Activated T-helper 17 cell treated with anti-CD3 and anti-CD28 coated beads, Interleukin-2, amount 50 U/mL, for 72 hours (primary cell): ENCODE data around the gene ZNF609. TPM values are rescaled to one million over a fixed set of nuclear protein-coding genes. Genes with fewer than 3 reads are reported as not detected.
A peak's percentile ranks its signal among the peaks of the same experiment; 100 is the strongest.

ENCODE experiments used
- ATAC-seq: fragments of 150-1000 bp; cut with Tn5 transposase; replicated peaks from 2 replicates; pipeline ENCODE4 v1.10.0; 2021; ENCODE audit warnings: mild to moderate bottlenecking, moderate library complexity
- H3K27ac Mint-ChIP-seq: one replicate; pipeline ENCODE4 v1.8.0; 2022; ENCODE audit warnings: mixed read lengths
- H3K27me3 Mint-ChIP-seq: one replicate; pipeline ENCODE4 v1.8.0; 2022; ENCODE audit warnings: mixed read lengths
- H3K36me3 Mint-ChIP-seq: one replicate; pipeline ENCODE4 v1.8.0; 2022; ENCODE audit warnings: low read depth, mild to moderate bottlenecking, mixed read lengths
- H3K4me1 Mint-ChIP-seq: one replicate; pipeline ENCODE4 v1.8.0; 2022; ENCODE audit warnings: mixed read lengths
- H3K4me3 Mint-ChIP-seq: one replicate; pipeline ENCODE4 v1.8.0; 2022; ENCODE audit warnings: mild to moderate bottlenecking, mixed read lengths
- H3K9me3 Mint-ChIP-seq: one replicate; pipeline ENCODE4 v1.8.0; 2022; ENCODE audit warnings: mixed read lengths
- total RNA-seq, 2 donors: library from RNA; stranded (reverse); gene quantifications; one replicate each; pipeline ENCODE4 v1.2.3, GENCODE V29; 2022

ZNF609 gene
- total RNA-seq: 10 to 100 TPM; 27.3 to 41.2 TPM

DNA sequence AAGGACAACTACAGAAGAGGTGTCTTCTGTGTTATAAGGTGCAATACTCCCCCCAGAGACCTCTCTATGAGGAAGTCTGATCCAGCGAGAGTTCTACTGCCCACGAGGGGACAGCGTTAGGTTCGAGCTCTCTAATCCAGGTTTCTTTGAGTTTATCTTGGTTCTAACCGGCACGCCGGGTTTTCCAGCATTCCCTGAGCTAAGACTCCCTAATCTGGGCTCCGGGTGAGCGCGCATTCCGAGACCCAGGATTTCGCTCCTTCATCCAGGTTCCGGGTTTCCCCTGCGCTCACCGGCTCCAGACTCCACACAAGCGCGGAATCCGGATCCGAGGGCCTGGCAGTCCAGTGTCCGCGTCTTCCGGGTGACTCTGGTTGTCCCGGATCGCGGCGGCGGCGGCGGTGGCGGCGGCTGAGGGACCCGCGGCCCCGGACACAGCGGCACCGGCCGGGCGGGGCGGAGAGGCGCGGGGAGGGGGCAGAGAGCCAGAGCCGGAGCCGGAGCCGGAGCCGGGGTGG lies at the start of gene ZNF609:
Gene ZNF609, plus strand, starts transcription at position 373 of the 518 bp plus-strand sequence. CDS start 38,842 bp downstream, outside the sequence.
- peaks cover 24% of the 10 kb centered on the region for H3K4me1 Mint-ChIP-seq
- H3K9me3 Mint-ChIP-seq: no peaks in the 10 kb centered on the region
- H3K27me3 Mint-ChIP-seq: no peaks in the 10 kb centered on the region
- peak; percentile 51 for ATAC-seq
- peaks cover 29% of the 10 kb centered on the region for H3K36me3 Mint-ChIP-seq
- H3K27ac Mint-ChIP-seq: peak within 1 kb of the TSS; percentile 90
- H3K4me3 Mint-ChIP-seq: peak within 1 kb of the TSS; percentile 89

DNA sequence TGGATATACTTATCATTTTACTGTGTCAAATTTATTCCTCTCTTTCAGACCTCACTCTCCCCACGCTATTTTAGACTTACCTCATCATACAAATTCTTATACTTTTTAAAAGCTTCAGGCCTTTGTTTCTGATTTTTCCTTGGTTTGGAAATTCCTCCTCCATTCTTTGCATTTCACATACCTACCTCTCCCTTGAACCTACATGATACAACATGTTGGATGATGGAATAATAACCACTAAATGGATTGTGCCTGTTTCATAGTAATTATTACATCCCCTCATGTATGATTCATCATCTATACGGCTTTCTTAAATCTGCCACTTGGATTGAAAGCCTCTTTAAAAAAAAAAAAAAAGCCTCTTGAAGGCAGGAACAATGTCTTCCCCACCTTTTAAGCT lies 48.2 kb upstream of the ZNF609 start:
- H3K4me3 Mint-ChIP-seq: no peak overlapping the region
- ATAC-seq: no peak
- H3K27ac Mint-ChIP-seq: no peak overlapping the region
- H3K4me1 Mint-ChIP-seq: no peaks in the 10 kb centered on the region
- peaks cover 92% of the 10 kb centered on the region for H3K36me3 Mint-ChIP-seq
- no peaks in the 10 kb centered on the region for H3K27me3 Mint-ChIP-seq
- H3K9me3 Mint-ChIP-seq: no peaks in the 10 kb centered on the region

GRCh38 chr15:64422697-64423096 lies 37.7 kb upstream of the ZNF609 start:
- Mint-ChIP-seq H3K4me3 (no peak overlapping the region), H3K27me3 (no peaks in the 10 kb centered on the region), H3K36me3 (peaks cover 93% of the 10 kb centered on the region), H3K4me1 (peaks cover 4% of the 10 kb centered on the region), H3K27ac (no peak overlapping the region), H3K9me3 (no peaks in the 10 kb centered on the region)
- no peak for ATAC-seq

GRCh38 chr15:64423970-64424369 lies 36.4 kb upstream of the ZNF609 start:
- ATAC-seq: no peak
- Mint-ChIP-seq H3K4me1 (peaks cover 6% of the 10 kb centered on the region), H3K36me3 (peaks cover 86% of the 10 kb centered on the region), H3K4me3 (no peak overlapping the region), H3K27ac (no peak overlapping the region), H3K27me3 (no peaks in the 10 kb centered on the region), H3K9me3 (no peaks in the 10 kb centered on the region)

DNA sequence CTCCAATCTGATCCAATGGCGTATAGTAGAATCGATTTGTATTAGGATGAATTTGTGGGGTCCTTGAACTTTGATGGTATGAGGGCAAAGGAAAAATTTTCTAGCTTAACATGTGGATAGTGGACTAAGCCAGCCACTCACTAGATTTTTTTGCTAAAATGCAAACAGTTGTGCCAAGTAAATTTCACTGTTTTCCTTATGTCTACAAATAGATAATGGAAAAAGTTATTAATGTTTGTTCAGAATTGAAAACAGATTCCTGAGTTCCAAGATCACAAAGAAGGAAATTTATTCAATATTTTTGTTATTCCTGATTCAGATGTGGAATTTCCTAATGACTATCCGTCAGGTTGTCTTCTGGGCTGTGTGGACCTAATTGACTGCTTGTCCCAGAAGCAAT lies 35.2 kb upstream of the ZNF609 start:
- no peaks in the 10 kb centered on the region for H3K27me3 Mint-ChIP-seq

GRCh38 chr15:64426845-64427465 lies 33.4 kb upstream of the ZNF609 start:
- peaks cover 69% of the 10 kb centered on the region for H3K36me3 Mint-ChIP-seq
- no peak for ATAC-seq
- peak overlapping the region; percentile 51 for H3K27ac Mint-ChIP-seq
- H3K27me3 Mint-ChIP-seq: no peaks in the 10 kb centered on the region
- H3K9me3 Mint-ChIP-seq: no peaks in the 10 kb centered on the region
- peaks cover 14% of the 10 kb centered on the region for H3K4me1 Mint-ChIP-seq
- no peak overlapping the region for H3K4me3 Mint-ChIP-seq

More for the DNA sequence above, 35.2 kb upstream of the ZNF609 start:
- Mint-ChIP-seq H3K36me3 (peaks cover 83% of the 10 kb centered on the region), H3K27ac (peak overlapping the region; percentile 22), H3K4me1 (peaks cover 14% of the 10 kb centered on the region), H3K4me3 (no peak overlapping the region), H3K9me3 (no peaks in the 10 kb centered on the region)
- ATAC-seq: no peak

DNA sequence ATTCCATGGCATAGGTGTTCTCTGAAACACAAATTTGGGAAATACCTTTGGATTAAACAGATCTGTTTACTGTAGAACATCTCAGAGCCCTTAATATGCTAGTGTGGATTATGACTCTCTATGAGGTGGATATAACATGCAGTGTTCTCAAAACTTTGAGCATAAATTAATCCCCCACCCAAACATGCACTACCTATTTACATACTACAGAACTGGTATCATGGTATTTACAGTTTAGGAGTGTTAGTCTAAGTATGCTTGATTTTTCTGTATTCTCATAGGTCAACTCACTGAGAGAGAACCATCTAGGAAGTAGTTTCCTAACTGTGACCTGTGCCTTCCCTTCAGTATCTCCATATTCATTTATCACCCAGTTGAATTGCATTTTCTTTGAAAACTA lies 30.9 kb upstream of the ZNF609 start:
- H3K4me3 Mint-ChIP-seq: peak overlapping the region; percentile 65

GRCh38 chr15:64430000-64430735 lies 30.2 kb upstream of the ZNF609 start:
- ATAC-seq: peak; percentile 62
- Mint-ChIP-seq H3K27me3 (no peaks in the 10 kb centered on the region), H3K4me3 (peak overlapping the region; percentile 65), H3K27ac (peak overlapping the region; percentile 88), H3K4me1 (peaks cover 14% of the 10 kb centered on the region), H3K36me3 (peaks cover 48% of the 10 kb centered on the region), H3K9me3 (no peaks in the 10 kb centered on the region)

More for the DNA sequence above, 30.9 kb upstream of the ZNF609 start:
- Mint-ChIP-seq H3K9me3 (no peaks in the 10 kb centered on the region), H3K27me3 (no peaks in the 10 kb centered on the region), H3K27ac (peak overlapping the region; percentile 88), H3K36me3 (peaks cover 52% of the 10 kb centered on the region), H3K4me1 (peaks cover 14% of the 10 kb centered on the region)
- ATAC-seq: peak; percentile 90

DNA sequence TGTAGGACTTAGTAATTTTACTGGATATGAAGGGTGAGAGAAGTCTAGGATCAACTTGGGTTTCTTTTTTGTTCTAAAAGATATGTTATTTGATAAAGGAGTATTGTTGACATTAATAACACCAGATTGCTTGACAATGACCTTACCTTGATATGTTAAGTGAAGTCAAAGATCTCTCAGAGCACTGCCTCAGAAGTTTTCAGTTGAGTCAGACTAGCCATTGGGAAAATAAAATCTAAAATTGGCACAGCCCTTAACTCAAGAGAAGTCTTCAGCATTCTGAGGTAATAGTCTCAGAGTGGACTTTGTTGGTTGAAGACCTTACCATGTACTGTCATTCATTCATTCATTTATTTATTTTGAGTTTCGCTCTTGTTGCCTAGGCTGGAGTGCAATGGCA lies 22.4 kb upstream of the ZNF609 start:
- Mint-ChIP-seq H3K9me3 (no peaks in the 10 kb centered on the region), H3K4me1 (peaks cover 24% of the 10 kb centered on the region), H3K36me3 (peaks cover 24% of the 10 kb centered on the region), H3K27me3 (no peaks in the 10 kb centered on the region), H3K27ac (peak overlapping the region; percentile 3), H3K4me3 (no peak overlapping the region)
- no peak for ATAC-seq

DNA sequence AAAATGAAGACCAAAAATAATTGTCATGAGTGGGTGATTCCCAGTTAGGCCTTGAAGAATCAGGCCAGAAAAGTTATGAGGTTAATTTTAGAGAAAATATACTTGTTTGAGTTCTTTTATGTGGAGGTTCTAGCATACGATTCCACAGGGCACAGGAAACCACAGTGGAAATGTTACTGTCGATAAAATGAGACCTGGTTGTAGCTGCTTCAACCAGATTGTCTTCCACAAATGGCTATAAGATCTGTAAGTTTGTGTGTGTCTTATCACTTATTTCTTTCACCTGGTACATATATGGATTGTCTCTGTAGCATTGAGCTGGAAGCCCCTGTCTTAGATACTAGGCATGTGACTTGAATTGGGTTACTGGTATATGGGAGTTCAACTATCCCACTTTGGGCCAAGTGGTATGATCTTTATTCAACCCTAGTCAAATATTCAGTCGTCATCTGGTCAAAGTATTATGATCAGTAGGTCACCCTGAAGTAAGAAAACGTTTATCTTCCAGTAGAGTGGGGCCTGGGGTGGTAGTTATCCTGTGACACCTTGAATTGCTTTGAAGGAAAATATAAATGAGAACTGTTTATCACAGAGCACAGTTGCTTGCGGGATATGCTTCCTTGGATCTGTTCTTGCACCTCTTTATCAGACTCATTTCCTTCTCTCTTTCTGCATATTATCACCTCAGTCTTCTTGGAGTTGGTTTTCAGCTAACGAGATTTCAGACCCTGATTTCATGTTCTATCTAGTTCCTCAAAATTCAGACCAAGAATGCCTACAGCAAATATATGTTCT lies 21.5 kb upstream of the ZNF609 start:
- Mint-ChIP-seq H3K9me3 (no peaks in the 10 kb centered on the region), H3K36me3 (peaks cover 22% of the 10 kb centered on the region), H3K27ac (peak overlapping the region; percentile 3), H3K4me1 (peaks cover 32% of the 10 kb centered on the region), H3K27me3 (no peaks in the 10 kb centered on the region), H3K4me3 (no peak overlapping the region)
- no peak for ATAC-seq

- H3K27ac Mint-ChIP-seq: peak overlapping the region; percentile 4
- H3K36me3 Mint-ChIP-seq: peaks cover 44% of the 10 kb centered on the region
- H3K27me3 Mint-ChIP-seq: no peaks in the 10 kb centered on the region
- H3K9me3 Mint-ChIP-seq: no peaks in the 10 kb centered on the region
- H3K4me1 Mint-ChIP-seq: peaks cover 36% of the 10 kb centered on the region
- peak overlapping the region; percentile 22 for H3K4me3 Mint-ChIP-seq
- ATAC-seq: no peak
Measured at GRCh38 chr15:64441852-64442251, 18.5 kb upstream of the ZNF609 start.

- ATAC-seq: no peak
- no peaks in the 10 kb centered on the region for H3K27me3 Mint-ChIP-seq
- H3K9me3 Mint-ChIP-seq: no peaks in the 10 kb centered on the region
- peak overlapping the region; percentile 80 for H3K27ac Mint-ChIP-seq
- H3K4me1 Mint-ChIP-seq: peaks cover 32% of the 10 kb centered on the region
- peaks cover 56% of the 10 kb centered on the region for H3K36me3 Mint-ChIP-seq
- H3K4me3 Mint-ChIP-seq: peak overlapping the region; percentile 58
Measured at GRCh38 chr15:64443016-64443415, 17.4 kb upstream of the ZNF609 start.

- H3K9me3 Mint-ChIP-seq: no peaks in the 10 kb centered on the region
- peak; percentile 93 for ATAC-seq
- peaks cover 29% of the 10 kb centered on the region for H3K4me1 Mint-ChIP-seq
- peak overlapping the region; percentile 58 for H3K4me3 Mint-ChIP-seq
- H3K27me3 Mint-ChIP-seq: no peaks in the 10 kb centered on the region
- H3K27ac Mint-ChIP-seq: peak overlapping the region; percentile 80
- peaks cover 64% of the 10 kb centered on the region for H3K36me3 Mint-ChIP-seq
Measured at GRCh38 chr15:64443747-64444621, 16.4 kb upstream of the ZNF609 start.
